Neural crest cell (in vitro differentiated cells): ENCODE results near the gene SH3GL2. TPM values are rescaled to one million over a fixed set of nuclear protein-coding genes. Genes with fewer than 3 reads are reported as not detected.

ENCODE experiments used
- DNase-seq: peaks from one replicate; pipeline ENCODE4 v3.0.0; 2021; ENCODE audit warnings: low read depth, mixed read lengths, low spot score
- H3K27ac Mint-ChIP-seq: one replicate; pipeline ENCODE4 v1.8.0; 2021; ENCODE audit warnings: mild to moderate bottlenecking, mixed read lengths; ENCODE audit not compliant: unreplicated experiment
- H3K27me3 Mint-ChIP-seq: 2 replicates; pipeline ENCODE4 v1.8.0; 2021; ENCODE audit warnings: low read depth, mild to moderate bottlenecking, mixed read lengths
- H3K36me3 Mint-ChIP-seq: 2 replicates; pipeline ENCODE4 v1.8.0; 2021; ENCODE audit warnings: low read depth, mild to moderate bottlenecking, mixed read lengths
- H3K4me1 Mint-ChIP-seq: 2 replicates; pipeline ENCODE4 v1.8.0; 2021; ENCODE audit warnings: mixed read lengths
- H3K4me3 Mint-ChIP-seq: one replicate; pipeline ENCODE4 v1.8.0; 2021; ENCODE audit warnings: mild to moderate bottlenecking, mixed read lengths
- H3K9me3 Mint-ChIP-seq: 2 replicates; pipeline ENCODE4 v1.8.0; 2021; ENCODE audit warnings: mixed read lengths
- CTCF ChIP-seq: fragments of 200-600 bp; sonication (generic); conservative IDR thresholded peaks from 2 replicates; pipeline ENCODE4 v1.5.0; 2021; ENCODE audit warnings: antibody characterized with exemption, mild to moderate bottlenecking
- total RNA-seq: library from RNA; stranded (reverse); gene quantifications from 2 replicates; pipeline ENCODE4 v1.2.1, GENCODE V29; 2021

SH3GL2 gene
- total RNA-seq, 1 donor from 2014 or later: 0.89 TPM

DNA sequence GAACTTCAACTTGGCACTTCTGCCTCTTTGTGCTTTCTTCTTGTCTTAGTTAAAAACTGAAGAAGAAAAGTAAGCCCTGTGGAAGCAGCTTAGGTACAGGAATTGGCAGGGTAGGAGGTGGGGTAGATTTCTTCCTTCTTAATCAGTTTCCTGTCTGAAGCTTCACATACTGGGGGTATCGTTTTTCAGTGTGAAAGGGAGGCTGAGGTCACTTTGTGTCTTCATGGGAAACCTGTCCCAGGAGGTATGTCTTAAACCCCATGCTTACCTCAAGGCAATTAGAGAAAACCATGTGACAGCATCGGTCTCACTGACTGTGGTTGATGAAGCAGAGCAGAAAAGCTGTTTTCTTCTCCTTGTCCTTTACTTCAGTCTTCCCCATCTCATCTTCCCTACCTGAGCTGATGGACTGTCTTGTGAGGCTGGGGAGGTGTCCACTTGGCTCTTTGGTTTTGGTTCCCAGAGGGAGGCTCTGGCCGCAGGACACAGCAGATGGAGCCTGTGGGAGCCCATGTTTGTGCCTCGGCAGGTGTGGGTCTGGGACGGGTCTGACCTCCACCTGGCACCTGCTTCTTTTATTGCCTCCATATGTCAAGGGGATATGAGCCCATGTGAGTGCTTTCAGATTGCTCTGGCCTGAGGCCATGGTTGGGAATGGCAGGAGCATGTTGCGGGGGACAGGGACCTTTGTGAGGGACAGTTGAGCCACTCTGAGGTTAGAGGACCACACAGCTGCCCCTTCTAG, 47.0 kb downstream of the SH3GL2 start:
- no peak for TF ChIP-seq CTCF
- Mint-ChIP-seq H3K36me3 (no peaks in the 10 kb centered on the region), H3K4me3 (no peak overlapping the region), H3K9me3 (no peaks in the 10 kb centered on the region), H3K27ac (no peak overlapping the region), H3K4me1 (no peaks in the 10 kb centered on the region), H3K27me3 (peaks cover 5% of the 10 kb centered on the region)
- no peak for DNase-seq

DNA sequence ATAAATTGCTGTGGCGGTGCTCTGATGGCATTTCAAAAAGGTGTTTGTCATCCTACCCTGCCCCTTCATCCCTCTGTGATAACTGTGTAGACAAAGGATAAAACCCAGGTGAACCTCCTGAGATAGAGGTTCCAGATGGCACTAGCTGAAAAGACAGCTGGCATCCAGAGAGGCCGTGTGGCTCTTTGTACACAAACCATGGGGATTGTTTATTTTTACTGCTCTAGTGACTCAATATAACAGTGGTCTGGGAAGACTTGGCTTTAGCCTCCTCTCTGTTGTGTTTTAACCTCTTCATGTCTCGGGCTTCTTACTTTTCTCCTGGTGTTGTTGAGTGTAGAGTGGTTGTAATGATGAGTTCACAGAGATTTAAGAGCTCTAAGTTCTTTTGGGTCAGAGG, 48.8 kb downstream of the SH3GL2 start:
- Mint-ChIP-seq H3K4me1 (no peaks in the 10 kb centered on the region), H3K36me3 (no peaks in the 10 kb centered on the region), H3K9me3 (no peaks in the 10 kb centered on the region), H3K27ac (no peak overlapping the region), H3K4me3 (no peak overlapping the region), H3K27me3 (peaks cover 2% of the 10 kb centered on the region)
- DNase-seq: no peak
- no peak for TF ChIP-seq CTCF

GRCh38 chr9:17628624-17629023, 49.8 kb downstream of the SH3GL2 start:
- H3K9me3 Mint-ChIP-seq: no peaks in the 10 kb centered on the region
- no peak overlapping the region for H3K4me3 Mint-ChIP-seq
- no peaks in the 10 kb centered on the region for H3K4me1 Mint-ChIP-seq
- H3K27ac Mint-ChIP-seq: no peak overlapping the region
- TF ChIP-seq CTCF: no peak
- no peaks in the 10 kb centered on the region for H3K27me3 Mint-ChIP-seq
- no peak for DNase-seq
- H3K36me3 Mint-ChIP-seq: no peaks in the 10 kb centered on the region

GRCh38 chr9:17630531-17630949, 51.7 kb downstream of the SH3GL2 start:
- Mint-ChIP-seq H3K4me3 (no peak overlapping the region), H3K9me3 (no peaks in the 10 kb centered on the region), H3K27me3 (no peaks in the 10 kb centered on the region), H3K4me1 (no peaks in the 10 kb centered on the region), H3K27ac (no peak overlapping the region), H3K36me3 (no peaks in the 10 kb centered on the region)
- no peak for TF ChIP-seq CTCF
- no peak for DNase-seq

DNA sequence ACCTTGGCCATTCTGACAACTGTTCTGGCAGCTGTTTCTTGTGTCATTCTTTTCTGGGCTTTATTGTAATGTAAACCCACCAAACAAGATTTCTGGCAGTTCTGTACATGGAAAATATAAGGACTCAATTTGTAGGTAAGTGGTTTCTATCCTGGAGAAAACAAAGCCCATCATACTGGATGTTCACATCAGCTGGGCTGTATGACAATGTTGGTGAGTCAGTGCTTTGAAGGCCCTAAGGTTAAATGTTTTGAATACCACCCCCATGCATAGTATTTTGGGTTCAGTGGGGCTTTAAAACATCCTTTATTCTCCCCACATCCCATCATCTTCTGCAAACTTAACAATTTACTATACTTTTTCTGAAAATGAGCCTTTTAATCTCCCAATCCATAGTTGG, 52.5 kb downstream of the SH3GL2 start:
- TF ChIP-seq CTCF: no peak
- DNase-seq: no peak
- H3K4me3 Mint-ChIP-seq: no peak overlapping the region
- no peaks in the 10 kb centered on the region for H3K4me1 Mint-ChIP-seq
- no peak overlapping the region for H3K27ac Mint-ChIP-seq
- H3K27me3 Mint-ChIP-seq: no peaks in the 10 kb centered on the region
- H3K9me3 Mint-ChIP-seq: no peaks in the 10 kb centered on the region
- no peaks in the 10 kb centered on the region for H3K36me3 Mint-ChIP-seq
